ENCODE data around the gene C20orf144.
A peak's percentile ranks its signal among the peaks of the same experiment; 100 is the strongest.

The C20orf144 gene

DNA sequence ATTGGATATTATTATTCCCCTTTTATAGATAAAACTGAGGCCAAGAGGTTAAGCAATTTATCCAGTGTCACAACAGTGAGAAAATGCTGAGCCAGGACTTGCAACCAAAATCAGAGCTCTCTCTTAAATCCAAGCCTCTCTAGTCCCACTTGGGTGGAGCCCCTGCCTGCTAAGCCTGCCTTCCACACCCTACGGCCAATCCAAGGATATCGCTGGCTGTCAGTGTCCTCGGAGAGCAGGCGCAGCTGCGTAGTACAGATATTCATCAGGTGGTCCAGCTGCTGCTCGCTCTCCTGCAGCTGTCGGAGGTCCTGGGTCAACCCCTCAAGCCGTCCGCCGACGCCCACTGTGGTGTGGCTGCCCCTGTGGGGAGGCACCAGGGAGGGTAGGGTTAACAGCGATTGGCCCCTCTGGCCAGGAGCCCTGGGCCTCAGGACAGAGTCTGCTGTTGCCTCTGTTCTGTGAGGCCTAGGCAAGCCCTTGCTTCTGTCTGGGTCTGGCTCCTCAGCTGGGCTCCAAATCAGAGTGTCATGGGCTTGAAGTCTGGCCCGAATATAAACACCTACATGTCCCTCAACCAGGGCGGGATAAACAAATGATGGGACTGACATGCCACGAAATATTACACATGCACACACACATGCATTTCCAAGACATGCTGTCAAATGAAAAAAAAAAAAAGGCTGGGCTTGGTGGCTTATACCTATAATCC, 16.0 kb downstream of the C20orf144 start:
- DNase-seq (ENCODE audit: low spot score), result no peak

- DNase-seq (ENCODE audit: low spot score), result peak; percentile 68
Measured at GRCh38 chr20:33679758-33680485, 17.8 kb downstream of the C20orf144 start.

GRCh38 chr20:33680686-33681085, 18.6 kb downstream of the C20orf144 start:
- no peak for DNase-seq (ENCODE audit: low spot score)

DNA sequence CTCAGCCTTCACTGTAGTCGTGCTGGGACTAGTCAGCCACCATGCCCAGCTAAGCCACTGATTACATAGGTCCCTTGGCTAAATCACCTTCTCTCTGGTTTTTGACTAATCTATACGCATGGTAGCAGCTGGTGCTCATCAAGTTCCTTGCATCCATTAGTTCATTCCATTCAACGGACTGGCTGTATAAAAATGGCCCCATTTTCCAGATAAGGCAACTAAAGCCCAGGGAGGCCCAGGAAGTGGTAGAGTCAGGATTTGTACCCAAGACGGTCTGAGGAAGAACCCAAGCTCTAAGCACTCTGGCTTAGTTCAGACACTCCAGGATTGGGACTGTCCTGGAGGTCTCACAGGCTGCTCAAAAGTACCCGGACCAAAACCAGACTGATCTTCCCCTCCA, 19.2 kb downstream of the C20orf144 start:
- no peak for DNase-seq (ENCODE audit: low spot score)

DNA sequence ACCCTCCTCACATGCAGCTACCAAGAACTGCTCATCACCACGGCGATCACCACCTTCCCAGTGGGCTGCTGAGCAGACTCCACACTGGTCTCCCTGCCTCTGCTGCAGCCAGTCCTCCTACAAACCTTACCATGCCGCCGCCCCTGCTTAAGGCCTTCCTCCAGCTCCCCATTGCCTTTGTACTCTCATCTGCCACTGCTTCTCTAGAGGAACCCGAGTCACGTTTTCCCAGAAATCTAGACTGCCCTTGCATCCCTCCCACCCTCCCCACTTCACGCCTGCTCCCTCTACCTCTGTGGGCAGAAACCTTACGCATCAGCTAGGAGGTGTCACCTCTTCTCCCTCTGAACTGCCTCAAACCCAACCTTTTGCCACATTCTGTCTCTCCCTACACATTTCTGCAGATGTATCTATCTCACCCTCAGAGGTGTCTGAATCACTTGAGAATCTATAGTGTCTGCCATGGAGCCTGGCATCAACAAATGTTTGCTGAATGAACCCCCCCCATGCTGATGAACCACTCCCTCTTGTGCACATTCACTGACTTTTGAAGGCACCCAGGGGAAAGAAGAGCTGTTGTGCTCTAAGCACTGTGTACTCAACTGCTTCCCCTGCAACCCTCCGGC, 19.7 kb downstream of the C20orf144 start:
- no peak for DNase-seq (ENCODE audit: low spot score)

DNA sequence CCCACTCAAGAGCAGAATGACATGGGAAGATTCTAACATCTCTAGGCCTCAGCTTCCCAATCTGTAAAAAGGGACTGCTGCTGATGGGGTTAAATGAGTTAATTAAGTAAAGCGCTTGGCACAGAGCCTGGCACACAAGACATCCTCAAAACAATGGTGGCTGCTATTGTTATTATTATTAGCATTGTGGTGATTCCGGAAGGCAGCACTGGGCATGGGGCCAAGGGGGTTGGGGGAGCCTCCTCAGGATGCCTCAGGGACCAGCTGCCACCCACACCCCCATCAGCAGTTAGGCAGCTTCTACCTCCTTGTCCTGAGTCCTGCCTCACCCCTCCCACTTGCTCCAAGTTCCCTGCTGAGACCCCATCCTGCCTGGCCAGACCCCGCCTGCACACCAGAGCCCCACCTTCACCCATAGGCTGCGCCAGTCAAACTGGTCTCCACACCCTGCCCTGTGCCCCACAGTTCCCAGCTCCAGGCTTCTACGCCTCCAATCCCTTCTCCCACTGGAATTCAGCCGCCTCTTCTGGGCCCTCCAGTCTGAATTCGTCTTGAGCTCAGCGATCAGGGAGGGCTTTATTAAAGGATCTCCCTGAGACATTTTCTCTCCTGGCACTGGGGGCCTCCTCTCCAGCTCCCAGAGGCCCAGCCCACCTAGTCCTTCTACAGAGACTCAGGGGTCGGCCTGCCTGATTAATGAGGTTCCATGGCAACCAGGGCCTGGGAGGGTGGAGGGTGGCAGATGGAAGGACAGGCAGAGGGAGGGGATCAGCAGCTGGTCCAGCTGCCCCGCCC, 22.6 kb downstream of the C20orf144 start:
- no peak for DNase-seq (ENCODE audit: low spot score)

- DNase-seq (ENCODE audit: low spot score), result peak; percentile 69
Measured at GRCh38 chr20:33685328-33686099, 23.4 kb downstream of the C20orf144 start.

DNA sequence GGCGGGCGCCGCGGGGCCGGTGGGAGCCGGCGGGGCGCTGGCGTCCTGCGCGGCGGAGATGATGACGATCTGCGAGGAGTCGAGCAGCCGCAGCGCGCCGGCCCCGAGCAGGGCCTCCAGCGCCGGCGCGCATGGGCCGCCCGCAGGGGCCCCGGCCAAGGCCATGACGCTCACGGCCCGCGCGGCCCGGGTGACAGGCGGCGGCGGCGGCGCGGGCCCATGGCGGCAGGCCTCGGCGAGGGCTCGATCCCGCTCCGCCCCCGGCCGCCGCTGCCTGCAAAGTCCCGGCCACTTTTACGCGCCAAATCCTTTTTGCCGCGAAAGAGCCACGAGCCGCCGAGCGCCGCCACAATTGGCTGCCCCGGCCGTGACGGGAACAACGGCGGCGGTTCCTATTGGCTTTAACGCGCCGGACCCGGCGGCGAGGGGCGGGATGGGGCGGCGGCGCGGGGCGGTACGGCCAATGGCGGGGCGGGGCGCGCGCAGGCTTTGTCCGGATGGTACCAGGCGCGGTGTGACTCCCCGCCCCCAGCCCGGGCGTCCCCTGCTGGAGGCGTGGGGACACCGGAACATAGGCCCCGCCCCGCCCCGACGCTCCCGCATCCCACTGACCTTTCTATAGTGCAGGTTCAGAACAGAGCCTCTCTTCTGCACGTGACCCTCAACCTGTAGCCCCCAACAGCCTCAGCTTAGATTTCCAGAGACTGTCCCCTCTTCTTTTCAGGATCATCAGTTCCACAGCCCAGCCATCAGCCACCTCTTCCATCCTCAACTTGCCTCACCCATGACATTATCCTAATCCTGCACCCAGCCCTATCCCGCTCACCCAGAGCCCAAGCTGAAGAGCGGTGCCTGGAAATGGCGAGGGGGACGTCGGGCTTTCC, 24.2 kb downstream of the C20orf144 start, which contains the start of gene E2F1:
E2F1 (minus strand) TSS at position 286 of the 884 bp plus-strand sequence; CDS start at position 165, 121 bp downstream.
- DNase-seq (ENCODE audit: low spot score), result peak; percentile 97

GRCh38 chr20:33686984-33687366, 24.8 kb downstream of the C20orf144 start:
- DNase-seq (ENCODE audit: low spot score), result no peak

DNA sequence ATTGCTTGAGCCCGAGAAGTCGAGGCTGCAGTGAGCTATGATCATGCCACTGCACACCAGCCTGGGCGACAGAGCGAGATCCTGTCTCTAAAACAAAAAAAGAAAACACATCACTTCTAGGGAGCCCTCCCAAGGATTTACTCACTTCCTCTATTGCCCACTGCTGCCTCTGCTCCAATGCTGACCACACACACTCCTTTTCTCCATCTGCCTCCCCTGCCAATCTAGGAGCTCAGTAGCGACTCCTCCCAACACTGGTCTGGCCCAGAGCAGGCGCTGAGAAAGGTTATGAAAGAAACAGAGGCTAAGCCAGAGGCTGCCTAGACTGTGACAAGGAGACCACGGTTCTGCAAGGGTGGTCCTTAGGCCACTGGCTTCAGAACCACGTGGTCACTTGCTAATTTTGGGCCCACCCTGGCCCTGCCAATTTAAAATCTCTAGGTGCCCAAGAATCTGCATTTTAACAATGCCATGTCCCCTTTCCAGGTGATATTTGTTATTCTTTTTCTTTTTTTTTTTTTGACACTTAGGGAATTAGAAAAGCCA, 25.3 kb downstream of the C20orf144 start:
- DNase-seq (ENCODE audit: low spot score), result no peak

DNA sequence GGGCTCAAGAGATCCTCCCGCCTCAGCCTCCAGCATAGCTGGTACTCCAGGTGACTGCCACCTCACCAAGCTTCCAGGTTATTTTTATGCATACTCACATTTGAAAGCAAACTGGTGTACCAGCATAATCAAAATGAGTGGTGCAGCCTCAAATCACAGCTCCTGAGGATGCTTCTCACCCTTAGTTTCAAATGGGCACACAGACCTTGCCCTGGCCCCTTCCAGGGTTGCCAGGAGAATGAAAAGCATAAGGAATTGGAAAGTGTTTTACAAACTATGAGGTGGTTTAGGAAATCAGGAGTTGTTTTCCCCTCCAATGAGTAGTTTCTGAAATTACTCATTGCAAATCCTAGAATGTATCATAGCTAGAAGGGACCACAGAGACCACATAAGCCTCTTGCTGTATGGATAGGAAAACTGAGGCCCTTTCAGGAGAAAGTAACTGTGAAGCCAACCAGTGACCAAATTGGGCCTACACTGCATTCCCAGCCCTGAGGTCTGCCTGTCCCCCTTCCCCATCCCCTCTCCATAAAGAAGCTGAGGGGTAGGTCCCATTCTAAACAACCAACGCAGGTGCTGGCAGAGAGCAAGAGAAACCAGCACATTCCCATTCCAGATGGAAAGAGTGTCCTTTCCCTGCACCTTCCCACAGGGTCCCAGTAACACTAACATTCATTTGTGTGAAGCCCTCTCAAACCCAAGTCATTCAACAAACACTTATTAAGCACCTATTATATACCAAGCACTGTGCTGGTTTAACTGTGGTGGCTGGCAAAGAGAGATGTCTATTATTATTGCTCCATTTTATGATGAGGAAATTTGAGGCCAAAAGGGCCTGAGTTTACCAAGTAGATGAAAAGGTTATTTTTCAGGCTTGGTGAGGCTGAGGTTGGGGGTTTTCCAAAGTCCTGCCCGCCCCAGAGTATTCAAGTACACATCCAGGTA, 26.1 kb downstream of the C20orf144 start:
- no peak for DNase-seq (ENCODE audit: low spot score)

DNA sequence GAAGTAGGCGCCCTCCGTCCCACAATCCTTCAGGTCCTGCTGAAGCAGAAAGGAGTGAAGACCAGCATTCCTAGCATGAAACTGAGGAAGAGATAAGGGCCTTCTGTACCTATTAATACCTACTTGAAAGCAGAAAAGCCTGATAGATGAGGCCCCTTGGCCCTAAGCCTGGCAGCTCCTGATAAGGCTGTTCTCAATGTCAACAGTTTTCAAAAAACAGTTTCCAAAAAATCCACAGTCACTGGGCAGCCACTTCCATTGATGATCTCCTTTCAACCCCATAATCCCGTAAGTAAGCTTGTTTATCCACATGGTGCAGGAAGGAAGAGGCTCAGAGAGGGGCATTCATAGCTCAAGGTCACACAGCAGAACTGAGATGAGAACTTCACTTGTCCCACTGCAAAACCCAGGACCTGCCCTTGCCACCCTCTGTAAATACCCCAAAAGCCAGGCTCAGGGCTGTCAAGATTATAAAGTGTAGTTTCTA, 26.9 kb downstream of the C20orf144 start:
- no peak for DNase-seq (ENCODE audit: low spot score)

- no peak for DNase-seq (ENCODE audit: low spot score)
Measured at GRCh38 chr20:33689493-33689892, 27.4 kb downstream of the C20orf144 start.

- DNase-seq (ENCODE audit: low spot score), result peak; percentile 63
Measured at GRCh38 chr20:33689973-33690372, 27.8 kb downstream of the C20orf144 start.

DNA sequence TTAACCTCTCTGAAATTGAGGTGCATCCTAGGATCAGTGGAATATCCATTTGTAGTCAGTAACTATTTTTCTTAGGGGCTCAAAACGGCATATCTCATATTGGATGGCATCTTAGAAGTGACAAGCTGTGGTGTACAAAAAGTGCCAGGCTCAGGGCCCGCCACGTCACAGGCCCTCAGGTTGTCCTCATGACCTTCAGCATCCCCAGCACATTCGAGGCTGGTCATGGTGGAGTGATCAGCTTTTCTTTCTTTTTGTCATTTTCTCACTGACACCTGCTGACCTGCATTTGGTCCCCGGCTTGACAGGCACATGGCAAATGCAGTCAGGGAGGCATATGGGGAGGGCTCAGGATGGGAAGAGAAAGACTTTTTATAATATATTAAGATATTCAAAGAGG, 31.2 kb downstream of the C20orf144 start:
- no peak for DNase-seq (ENCODE audit: low spot score)

DNA sequence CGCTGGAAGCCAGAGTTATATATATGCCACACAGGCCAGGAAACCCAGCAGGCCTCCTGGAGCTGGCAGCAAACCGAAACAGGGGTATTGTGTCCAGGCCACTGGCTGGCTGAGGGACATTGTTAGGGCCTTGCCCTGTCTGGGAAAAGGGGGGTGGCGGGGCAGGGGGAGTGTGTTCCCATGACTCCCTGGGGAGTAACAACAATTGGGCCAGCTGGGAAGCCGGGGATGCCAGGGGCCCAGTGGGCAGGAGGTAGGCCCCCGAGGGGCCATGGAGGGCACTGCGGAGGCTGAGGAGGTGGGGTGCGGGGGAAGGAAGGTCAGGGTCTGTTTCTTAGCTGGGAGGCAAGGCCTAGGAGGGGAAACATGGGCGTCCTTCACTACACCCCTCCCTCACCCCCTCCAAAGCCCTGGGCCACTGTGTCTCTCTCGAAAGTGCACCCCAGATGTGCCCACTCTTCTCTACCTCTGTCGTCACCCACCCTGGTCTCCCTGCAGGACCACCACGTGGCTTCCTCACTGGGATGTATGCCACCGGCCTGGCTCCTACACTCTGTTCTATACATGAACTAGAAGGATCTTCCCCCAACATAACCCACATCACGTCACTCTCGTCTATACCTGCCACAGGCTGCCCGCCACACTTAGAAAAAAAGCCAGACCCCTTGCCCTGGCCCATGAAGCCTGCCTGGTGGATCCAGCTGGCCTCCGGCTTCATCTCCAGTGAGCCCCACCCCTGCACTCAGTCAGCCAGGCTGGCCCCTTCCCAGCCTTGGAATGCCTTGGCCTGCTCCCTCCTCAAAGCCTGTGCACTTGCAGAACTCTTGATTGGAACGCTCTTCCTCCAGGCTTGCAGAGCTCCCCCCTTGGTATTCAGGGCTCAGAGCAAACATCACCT, 31.9 kb downstream of the C20orf144 start:
- DNase-seq (ENCODE audit: low spot score), result no peak

DNA sequence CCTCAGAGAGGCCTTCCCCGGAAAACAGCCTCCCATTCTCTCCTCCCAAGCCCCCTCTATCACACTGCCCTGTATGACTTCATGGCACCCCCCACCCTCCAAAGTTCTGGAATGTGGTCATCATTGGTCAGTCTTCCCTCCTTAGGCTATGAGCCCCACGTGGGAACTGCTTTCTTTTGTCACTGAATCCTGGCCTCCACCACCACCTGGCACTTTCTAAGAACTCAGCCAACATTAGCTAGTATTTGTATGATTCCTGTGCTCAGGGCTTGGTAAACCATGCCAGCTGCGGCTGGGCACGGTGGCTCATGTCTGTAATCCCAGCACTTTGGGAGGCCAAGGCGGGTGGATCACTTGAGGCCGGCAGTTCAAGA, 32.5 kb downstream of the C20orf144 start:
- DNase-seq (ENCODE audit: low spot score), result no peak

DNA sequence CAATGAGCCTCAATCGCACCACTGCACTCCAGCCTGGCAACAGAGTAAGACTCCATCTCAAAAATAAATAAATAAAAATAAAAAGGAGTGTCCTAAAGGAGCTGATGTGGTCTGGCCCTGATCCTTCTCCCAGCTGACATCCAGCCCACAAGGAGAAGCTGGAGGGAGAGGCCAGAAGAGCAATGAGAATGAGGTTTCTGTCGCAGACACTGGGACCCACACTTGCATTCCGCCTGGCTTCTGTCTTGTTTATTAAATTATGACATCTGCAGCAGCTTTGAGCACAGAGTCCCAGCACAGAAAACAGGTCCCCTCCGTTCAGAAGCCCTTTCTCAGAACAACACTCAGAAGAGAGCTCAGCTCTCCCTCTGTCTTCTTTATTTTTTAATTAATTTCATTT, 34.3 kb downstream of the C20orf144 start:
- DNase-seq (ENCODE audit: low spot score), result no peak

All from activated CD4-positive, alpha-beta T cell treated with anti-CD3 and anti-CD28 coated beads, Interleukin-2, Interleukin-4, amounts not matched to agents 100 ng/mL and 50 ng/mL, durations not matched to agents 16 hours and 8 hours (primary cell).